ENCODE measurements around the gene SCRT2.
"Not testable (repeated sequence)": the region's sequence is repeated elsewhere in the genome, so short reads cannot be mapped to it uniquely, and the experiment has no call there.

SCRT2 gene

DNA sequence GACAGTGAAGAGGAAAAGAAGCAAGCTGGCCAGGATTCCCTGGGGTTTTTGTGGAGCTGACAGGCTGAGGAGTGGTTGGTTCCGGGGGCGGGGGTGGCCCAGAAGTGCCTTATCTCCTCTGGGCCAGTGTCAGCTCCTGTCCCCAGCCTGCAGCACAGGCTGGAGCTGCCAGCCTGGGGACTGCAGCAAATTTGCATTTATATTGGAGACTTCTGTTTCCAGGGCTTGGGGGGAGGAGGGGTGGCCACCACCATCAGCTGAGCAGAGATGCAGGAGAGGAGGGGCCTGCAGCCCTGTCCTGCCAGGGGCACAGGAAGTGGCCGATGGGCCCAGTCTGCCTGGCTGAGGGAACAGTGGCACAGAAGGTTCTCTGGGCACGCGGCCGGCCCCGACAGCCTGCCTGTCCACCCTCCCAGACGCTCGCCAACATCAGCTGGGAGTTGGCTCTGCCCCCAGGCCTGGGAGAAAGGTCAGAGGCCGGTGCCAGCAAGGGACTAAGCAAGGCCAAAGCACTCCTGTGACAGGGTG lies 24.3 kb upstream of the SCRT2 start:
- DNase-seq: no peak

GRCh38 chr20:699342-699741 lies 23.7 kb upstream of the SCRT2 start:
- DNase-seq: no peak

GRCh38 chr20:698276-698675 lies 22.7 kb upstream of the SCRT2 start:
- DNase-seq: no peak

DNA sequence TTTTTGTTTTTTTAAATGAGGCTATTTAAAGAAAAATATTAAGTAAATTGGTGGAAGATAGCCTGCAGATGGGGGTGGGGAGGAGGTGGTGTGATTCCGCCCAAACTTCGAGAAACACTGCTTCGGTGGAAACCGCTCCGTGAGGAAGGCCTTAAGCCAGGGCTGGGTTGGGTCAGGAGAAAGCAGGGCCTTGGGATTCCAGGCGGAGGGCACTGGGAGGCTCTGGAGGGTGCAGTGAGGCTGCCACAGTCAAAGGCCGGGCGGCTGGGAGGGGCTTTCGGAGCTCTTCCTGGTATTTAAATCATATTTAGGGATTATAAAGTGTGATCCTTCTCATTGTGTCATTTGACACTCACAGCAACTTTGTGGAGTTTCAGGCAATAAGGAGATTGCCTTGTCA lies 22.2 kb upstream of the SCRT2 start:
- DNase-seq: no peak

DNA sequence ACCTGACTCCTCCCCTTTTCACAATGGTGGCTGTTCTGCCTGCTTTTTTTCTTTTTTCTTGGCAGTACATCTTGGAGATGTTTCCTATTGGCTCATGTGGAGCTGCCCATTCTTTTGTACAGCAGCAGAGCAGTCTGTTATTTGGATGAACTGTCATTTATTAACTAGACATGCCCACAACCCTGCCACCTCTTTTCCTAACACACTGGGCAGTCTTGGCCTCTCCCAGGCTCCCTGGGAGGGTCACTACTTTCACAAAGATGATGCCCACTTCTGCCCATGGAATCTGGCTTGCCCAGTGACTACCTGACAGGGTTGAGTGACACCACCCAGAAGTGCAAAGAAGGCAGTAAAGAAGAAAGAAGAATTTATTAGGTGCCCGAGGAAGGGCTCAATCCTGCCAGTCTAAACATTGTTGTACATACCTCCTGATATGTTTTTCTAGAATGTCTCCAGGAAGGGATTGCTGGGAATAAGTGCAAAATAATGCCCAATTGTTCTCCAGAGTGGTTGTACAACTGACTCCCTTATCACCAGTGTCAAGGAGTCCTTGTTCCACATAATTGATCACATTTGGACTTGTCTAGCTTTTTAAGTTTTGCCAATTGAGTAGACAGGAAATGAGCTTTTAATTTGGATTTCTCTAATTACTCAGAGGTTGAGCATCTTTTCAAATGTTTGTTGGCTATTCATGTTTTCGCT lies 19.7 kb upstream of the SCRT2 start:
- no peak for DNase-seq

- no peak for DNase-seq
Observed at GRCh38 chr20:694496-694895, 18.9 kb upstream of the SCRT2 start.

- not testable (repeated sequence) for DNase-seq
Observed at GRCh38 chr20:693786-694185, 18.2 kb upstream of the SCRT2 start.

GRCh38 chr20:692044-692443 lies 16.4 kb upstream of the SCRT2 start:
- DNase-seq: no peak

DNA sequence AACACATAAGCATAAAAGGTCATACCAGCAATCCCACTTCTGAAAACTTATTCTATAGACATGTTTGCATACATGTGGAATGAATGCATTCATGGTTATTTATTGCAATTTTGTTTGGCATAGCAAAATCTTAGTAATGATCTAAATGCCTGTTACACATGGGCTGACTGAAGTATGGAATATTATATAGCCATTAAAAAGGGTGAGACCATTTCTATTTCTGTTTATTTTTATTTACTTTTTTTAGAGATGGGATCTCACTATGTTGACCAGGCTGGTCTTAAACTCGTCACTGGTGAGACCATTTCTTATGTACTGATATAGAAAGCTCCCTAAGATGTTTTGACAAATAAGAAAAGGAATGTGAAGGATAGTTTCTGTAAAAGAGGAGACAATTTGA lies 14.3 kb upstream of the SCRT2 start:
- no peak for DNase-seq

DNA sequence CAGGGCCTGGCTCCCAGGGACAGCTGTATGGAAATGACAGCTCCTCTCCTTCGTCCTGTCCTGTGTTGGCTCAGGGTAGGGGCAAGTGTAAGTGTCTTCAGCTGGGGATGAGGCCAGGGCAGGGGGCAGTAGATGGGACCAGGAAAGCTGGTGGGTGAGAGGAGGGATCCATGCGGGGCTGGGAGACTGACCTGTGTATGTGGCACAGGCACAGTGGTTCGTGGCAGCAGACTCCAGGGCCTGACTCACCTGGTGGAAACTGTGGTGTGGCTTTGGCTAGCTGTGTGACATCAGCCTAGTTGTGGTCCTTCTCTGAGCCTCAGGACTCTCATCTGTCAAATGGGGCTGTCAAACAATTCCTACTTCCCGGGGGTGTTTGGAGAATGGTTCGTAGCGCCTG lies 13.7 kb upstream of the SCRT2 start:
- DNase-seq: no peak

DNA sequence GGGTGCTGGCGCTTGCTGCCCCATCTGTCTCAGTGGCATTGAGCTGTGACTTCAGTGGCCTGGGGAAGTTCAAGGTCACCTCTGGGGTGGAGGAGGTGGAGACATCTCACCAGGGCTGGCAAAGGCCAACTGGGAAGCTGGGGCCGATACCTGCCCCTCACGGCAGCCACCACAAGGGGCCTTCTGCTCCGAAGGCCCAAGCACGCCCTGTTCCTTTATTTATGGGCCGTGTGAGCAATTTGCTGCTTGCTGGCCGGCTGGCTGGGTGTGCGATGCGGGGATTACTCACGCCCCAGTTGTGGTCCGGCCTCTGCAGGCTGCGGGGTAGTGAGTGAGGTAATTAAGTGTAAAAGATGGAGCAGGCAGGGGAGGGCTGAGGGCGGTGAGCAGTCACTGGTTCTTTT lies 13.2 kb upstream of the SCRT2 start:
- no peak for DNase-seq

- DNase-seq: no peak
Observed at GRCh38 chr20:687468-688203, 12.0 kb upstream of the SCRT2 start.

DNA sequence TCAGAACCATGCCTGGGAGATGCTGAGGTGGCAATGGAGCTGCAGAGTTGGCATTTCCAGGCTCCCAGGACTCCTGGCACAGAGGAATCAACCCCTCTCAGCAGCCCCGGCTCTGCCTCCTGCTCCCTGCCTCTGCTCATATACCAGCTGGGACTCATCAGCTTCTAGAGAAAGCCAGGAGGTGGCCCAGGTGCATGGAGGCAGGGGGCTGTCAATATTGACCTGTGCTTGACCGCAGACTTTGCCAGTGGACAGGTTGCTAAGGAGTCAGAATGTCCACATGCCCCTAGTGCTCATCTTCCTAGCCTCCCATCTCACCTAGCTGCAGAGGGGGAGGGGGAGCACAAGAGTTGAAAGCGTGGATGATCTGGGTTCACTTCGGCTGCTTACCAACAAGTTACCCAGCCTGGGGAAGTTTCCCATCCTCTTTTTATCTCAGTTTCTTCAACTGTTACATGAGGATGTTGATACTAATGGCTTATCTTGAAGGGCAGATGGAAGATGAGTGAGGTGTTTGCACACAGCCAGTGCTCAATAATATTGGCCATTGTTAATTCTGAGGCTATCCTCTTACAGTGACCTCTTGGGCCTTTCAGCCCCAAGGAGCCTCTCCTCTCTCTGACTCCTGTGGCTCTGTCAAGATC lies 9.2 kb upstream of the SCRT2 start:
- DNase-seq: no peak

DNA sequence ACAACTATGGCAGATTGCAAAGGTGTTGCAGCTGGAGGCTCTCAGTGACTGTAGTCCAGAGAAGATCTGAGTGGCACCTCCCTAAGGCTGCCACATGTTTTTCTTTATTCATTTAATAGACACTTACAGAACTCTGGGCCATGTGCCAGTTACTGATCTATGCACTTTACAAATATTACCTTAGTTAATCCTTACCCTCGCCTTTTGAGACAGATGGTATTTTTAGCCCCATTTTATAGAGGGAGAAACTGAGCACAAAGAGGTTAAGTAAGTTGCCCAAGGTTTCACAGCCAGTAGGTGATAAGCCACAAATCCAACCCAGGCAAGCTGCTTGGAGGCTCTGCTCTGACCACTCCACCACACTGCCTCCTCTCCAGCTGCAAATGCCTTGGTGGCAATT lies 6.5 kb upstream of the SCRT2 start:
- DNase-seq: no peak

DNA sequence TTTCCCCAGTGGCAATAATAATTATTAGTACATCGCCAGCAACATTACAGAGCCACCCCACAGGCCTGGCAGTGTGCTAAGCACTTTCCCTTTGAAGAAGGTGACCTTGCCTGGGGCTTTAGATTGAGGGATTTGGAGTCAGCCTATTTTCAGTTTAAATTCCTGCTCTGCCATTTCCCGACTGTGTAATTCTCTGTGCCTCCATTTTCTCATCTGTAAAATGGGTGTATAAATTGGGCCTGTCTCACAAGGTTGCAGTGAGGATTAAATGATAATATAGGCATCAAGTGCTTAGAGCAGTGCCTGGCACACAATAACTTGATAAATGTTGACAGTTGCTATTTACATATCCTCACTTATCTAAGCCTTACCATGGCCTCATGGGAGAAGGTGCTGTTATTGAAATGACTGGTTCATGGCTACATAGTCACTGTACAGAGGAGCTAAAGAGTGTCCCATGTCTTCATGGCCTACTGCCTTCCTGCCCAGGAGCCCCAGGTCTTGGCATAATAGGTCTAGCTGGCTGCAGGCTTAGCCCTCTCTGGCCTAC lies 5.1 kb upstream of the SCRT2 start:
- DNase-seq: no peak

GRCh38 chr20:677957-678356 lies 2.4 kb upstream of the SCRT2 start:
- DNase-seq: no peak

GRCh38 chr20:676967-677366 lies 1.4 kb upstream of the SCRT2 start:
- no peak for DNase-seq

GRCh38 chr20:676315-676937 lies 824 bp upstream of the SCRT2 start:
- no peak for DNase-seq

- DNase-seq: no peak
Observed at GRCh38 chr20:675033-675452, 559 bp downstream of the SCRT2 start.

DNA sequence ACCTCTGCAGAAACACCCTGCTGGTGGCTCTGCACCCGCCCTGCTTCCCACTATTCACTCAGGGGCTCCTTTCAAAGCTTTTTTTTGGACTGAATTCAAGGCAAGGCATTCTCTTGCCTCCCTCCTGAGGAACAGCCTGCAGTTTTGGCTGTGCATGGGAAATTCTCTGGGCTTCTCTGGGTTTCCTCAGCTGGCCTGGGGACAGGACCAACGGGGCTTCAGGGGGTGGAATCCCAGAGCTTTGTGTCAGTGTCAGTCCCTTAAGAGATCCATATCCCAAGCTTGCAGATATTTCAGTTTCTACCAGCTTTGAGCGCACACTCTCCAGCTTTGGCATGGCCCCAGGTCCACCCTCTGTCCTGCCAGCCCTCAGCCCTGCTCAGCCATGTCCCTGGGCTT lies 2.0 kb downstream of the SCRT2 start:
- DNase-seq: no peak

- no peak for DNase-seq
Observed at GRCh38 chr20:672963-673602, 2.5 kb downstream of the SCRT2 start.

GRCh38 chr20:671252-672030 lies 4.2 kb downstream of the SCRT2 start:
- DNase-seq: no peak
